Ishikawa (cell line): ENCODE measurements around the gene ADA.

Experiments
- EP300 ChIP-seq: IDR thresholded peaks from 2 replicates; pipeline ENCODE4 v1.6.1; 2012; ENCODE audit warnings: borderline replicate concordance
- RAD21 ChIP-seq: IDR thresholded peaks from 2 replicates; pipeline ENCODE4 v1.6.1; 2012; ENCODE audit warnings: low read depth
- TAF1 ChIP-seq: IDR thresholded peaks from 2 replicates; pipeline ENCODE4 v1.6.1; 2012; ENCODE audit warnings: low read depth, mild to moderate bottlenecking
- TF ChIP-seq, protein P1 (sequence below): IDR thresholded peaks from 2 replicates; pipeline ENCODE4 v1.6.1; 2012; ENCODE audit warnings: low read depth, mild to moderate bottlenecking

DNA sequence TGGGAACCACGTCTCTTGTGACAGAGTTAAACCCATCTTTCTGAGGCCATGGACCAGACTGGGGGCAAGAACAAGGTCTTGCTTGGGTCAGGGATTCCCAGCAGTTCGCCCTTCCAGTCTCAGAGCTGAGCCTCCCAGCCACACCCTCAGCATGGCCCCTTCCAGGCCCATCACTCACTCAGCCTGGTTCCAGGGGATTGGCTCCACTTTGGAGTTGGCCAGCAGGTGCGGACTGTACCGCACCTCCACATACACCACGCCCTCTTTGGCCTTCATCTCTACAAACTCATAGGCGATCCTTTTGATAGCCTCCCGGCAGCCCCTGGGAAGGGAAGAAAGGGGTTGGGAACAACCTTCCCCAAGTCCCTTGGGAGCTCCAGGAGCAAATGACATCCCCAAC, 25.2 kb downstream of the ADA start:
- TF ChIP-seq TAF1, result no peak
- no peak for TF ChIP-seq RAD21
- TF ChIP-seq, protein P1, sequence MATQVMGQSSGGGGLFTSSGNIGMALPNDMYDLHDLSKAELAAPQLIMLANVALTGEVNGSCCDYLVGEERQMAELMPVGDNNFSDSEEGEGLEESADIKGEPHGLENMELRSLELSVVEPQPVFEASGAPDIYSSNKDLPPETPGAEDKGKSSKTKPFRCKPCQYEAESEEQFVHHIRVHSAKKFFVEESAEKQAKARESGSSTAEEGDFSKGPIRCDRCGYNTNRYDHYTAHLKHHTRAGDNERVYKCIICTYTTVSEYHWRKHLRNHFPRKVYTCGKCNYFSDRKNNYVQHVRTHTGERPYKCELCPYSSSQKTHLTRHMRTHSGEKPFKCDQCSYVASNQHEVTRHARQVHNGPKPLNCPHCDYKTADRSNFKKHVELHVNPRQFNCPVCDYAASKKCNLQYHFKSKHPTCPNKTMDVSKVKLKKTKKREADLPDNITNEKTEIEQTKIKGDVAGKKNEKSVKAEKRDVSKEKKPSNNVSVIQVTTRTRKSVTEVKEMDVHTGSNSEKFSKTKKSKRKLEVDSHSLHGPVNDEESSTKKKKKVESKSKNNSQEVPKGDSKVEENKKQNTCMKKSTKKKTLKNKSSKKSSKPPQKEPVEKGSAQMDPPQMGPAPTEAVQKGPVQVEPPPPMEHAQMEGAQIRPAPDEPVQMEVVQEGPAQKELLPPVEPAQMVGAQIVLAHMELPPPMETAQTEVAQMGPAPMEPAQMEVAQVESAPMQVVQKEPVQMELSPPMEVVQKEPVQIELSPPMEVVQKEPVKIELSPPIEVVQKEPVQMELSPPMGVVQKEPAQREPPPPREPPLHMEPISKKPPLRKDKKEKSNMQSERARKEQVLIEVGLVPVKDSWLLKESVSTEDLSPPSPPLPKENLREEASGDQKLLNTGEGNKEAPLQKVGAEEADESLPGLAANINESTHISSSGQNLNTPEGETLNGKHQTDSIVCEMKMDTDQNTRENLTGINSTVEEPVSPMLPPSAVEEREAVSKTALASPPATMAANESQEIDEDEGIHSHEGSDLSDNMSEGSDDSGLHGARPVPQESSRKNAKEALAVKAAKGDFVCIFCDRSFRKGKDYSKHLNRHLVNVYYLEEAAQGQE, result no peak
- TF ChIP-seq EP300, result no peak
